Measurements from ENCODE around the gene POMT2. TPM values are rescaled to one million over a fixed set of nuclear protein-coding genes. Genes with fewer than 3 reads are reported as not detected.

POMT2 gene
- total RNA-seq, 1 donor from 2014 or later: 34.7 TPM

DNA sequence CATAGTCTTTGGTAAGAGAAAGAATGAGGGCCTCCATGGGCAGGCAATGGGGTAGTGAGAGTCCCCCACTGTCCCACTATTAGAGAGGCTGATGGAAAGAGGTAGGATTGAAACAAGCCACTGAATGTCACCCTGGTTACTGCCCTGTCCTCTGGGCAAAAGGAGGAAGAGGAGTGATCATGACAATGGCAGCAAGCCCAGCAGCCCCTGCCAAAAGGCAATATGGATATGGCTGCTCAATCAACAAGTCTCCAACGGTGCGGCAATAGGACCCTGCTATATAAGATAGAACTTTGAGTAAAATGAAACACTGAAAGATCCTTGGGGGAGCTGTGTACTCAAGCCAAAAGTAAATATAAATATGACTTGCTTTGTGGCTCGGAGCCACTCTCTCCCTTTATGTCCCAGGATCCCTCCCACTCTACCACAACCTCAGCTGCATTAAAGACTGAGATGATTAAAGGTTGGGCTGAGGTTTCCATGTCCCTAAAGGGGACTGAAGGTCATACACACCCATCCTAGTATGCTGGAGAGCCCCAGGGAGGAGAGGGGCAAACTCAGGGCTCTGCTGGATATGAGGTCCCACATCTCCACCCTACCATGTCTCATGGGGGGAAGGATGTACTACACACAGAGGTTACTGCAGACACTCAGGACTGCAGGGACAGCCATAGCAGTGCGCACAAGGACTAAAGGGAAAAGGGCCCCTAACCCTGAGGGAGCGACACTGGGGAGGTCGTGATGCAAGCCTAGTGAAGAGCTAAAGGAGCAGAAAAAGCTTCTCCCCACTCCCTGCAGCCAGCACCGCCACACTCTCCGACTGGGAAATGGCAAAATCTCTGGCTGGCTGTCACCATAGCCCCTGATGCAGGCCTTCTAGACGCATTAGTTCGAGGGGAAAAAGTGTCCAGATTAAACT, 5.9 kb downstream of the POMT2 start:
- no peaks in the 10 kb centered on the region for H3K27me3 Mint-ChIP-seq (ENCODE audit: low read depth)
- H3K9me3 Mint-ChIP-seq (ENCODE audit: low read depth): no peaks in the 10 kb centered on the region
- H3K4me3 Mint-ChIP-seq (ENCODE audit: unreplicated experiment): no peak overlapping the region
- no peak for DNase-seq (ENCODE audit: low spot score)
- H3K27ac Mint-ChIP-seq (ENCODE audit: unreplicated experiment): peak overlapping the region; percentile 66
- TF ChIP-seq, protein P1, sequence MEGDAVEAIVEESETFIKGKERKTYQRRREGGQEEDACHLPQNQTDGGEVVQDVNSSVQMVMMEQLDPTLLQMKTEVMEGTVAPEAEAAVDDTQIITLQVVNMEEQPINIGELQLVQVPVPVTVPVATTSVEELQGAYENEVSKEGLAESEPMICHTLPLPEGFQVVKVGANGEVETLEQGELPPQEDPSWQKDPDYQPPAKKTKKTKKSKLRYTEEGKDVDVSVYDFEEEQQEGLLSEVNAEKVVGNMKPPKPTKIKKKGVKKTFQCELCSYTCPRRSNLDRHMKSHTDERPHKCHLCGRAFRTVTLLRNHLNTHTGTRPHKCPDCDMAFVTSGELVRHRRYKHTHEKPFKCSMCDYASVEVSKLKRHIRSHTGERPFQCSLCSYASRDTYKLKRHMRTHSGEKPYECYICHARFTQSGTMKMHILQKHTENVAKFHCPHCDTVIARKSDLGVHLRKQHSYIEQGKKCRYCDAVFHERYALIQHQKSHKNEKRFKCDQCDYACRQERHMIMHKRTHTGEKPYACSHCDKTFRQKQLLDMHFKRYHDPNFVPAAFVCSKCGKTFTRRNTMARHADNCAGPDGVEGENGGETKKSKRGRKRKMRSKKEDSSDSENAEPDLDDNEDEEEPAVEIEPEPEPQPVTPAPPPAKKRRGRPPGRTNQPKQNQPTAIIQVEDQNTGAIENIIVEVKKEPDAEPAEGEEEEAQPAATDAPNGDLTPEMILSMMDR (IDR thresholded peaks at IDR 0.05): no peak
- H3K36me3 Mint-ChIP-seq (ENCODE audit: low read depth): no peaks in the 10 kb centered on the region
- H3K4me1 Mint-ChIP-seq (ENCODE audit: low read depth): peaks cover 54% of the 10 kb centered on the region

DNA sequence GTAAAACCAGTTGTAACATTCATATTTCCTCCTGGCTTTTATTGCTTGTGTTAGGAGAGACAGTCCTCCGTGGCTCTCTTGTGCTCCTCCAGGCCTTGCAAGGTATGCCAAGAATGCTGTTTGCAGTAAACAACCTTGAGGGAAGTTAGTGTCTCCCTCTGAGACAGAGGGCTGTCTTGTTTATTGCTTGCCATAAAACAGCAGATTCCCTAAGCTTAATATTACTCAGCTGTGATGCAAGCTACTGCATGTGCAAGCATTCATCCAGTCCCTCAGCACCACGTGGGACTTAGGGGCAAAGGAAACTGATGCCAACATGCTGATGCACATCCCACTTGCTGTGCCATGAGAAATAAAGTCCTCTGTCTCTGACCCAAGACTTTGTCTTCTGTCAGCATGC, 6.6 kb downstream of the POMT2 start:
- Mint-ChIP-seq H3K27ac (ENCODE audit: unreplicated experiment) (peak overlapping the region; percentile 79), H3K36me3 (ENCODE audit: low read depth) (no peaks in the 10 kb centered on the region), H3K4me1 (ENCODE audit: low read depth) (peaks cover 49% of the 10 kb centered on the region), H3K9me3 (ENCODE audit: low read depth) (no peaks in the 10 kb centered on the region), H3K27me3 (ENCODE audit: low read depth) (no peaks in the 10 kb centered on the region), H3K4me3 (ENCODE audit: unreplicated experiment) (no peak overlapping the region)
- DNase-seq (ENCODE audit: low spot score): no peak
- TF ChIP-seq, protein P1 (IDR thresholded peaks at IDR 0.05): no peak

DNA sequence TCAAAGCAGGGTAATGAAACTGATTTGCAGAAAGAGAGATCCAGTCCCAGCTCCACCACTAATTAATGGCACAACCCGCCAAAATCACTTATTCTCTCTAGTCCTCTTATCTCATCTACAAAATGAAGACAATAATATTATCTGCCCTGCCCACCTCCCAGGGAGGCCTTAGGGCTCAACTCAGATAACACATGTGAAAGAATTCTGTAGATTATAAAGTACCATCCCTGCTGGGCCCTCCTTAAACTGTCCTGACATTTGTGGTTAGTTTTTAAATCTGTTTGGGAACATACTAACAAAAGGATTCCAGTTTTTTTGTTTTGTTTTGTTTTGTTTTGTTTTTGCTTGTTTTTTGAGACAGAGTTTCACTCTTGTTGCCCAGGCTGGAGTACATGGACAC, 7.3 kb downstream of the POMT2 start:
- Mint-ChIP-seq H3K27me3 (ENCODE audit: low read depth) (no peaks in the 10 kb centered on the region), H3K4me3 (ENCODE audit: unreplicated experiment) (no peak overlapping the region)

DNA sequence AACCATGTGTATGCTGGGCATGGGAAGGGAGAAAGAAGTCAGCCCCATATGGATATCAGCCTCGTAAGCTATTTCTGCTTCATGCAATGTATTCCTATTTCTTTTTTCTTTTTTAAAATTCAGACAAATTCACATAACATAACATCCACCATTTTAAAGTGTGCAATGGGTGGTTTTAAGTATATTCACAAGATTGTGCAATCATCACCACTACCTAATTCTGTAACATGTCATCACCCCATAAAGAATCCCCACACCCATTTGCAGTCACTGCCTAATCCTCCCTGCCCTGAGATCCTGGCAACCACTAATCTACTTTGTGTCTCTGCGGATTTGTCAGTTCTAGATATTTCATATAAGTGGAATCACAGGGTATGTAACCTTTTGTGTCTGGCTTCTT, 9.5 kb downstream of the POMT2 start:
- no peaks in the 10 kb centered on the region for H3K36me3 Mint-ChIP-seq (ENCODE audit: low read depth)

More for the DNA sequence above, 7.3 kb downstream of the POMT2 start:
- H3K36me3 Mint-ChIP-seq (ENCODE audit: low read depth): no peaks in the 10 kb centered on the region
- TF ChIP-seq, protein P1 (IDR thresholded peaks at IDR 0.05): no peak
- no peaks in the 10 kb centered on the region for H3K9me3 Mint-ChIP-seq (ENCODE audit: low read depth)
- DNase-seq (ENCODE audit: low spot score): no peak
- peak overlapping the region; percentile 79 for H3K27ac Mint-ChIP-seq (ENCODE audit: unreplicated experiment)
- peaks cover 54% of the 10 kb centered on the region for H3K4me1 Mint-ChIP-seq (ENCODE audit: low read depth)

GRCh38 chr14:77310026-77310425, 10.7 kb downstream of the POMT2 start:
- no peak overlapping the region for H3K27ac Mint-ChIP-seq (ENCODE audit: unreplicated experiment)
- H3K4me1 Mint-ChIP-seq (ENCODE audit: low read depth): peaks cover 61% of the 10 kb centered on the region
- H3K4me3 Mint-ChIP-seq (ENCODE audit: unreplicated experiment): no peak overlapping the region
- H3K36me3 Mint-ChIP-seq (ENCODE audit: low read depth): no peaks in the 10 kb centered on the region
- TF ChIP-seq, protein P1 (IDR thresholded peaks at IDR 0.05): no peak
- no peak for DNase-seq (ENCODE audit: low spot score)
- no peaks in the 10 kb centered on the region for H3K9me3 Mint-ChIP-seq (ENCODE audit: low read depth)
- no peaks in the 10 kb centered on the region for H3K27me3 Mint-ChIP-seq (ENCODE audit: low read depth)

More for the DNA sequence above, 9.5 kb downstream of the POMT2 start:
- Mint-ChIP-seq H3K27ac (ENCODE audit: unreplicated experiment) (no peak overlapping the region), H3K27me3 (ENCODE audit: low read depth) (no peaks in the 10 kb centered on the region), H3K4me1 (ENCODE audit: low read depth) (peaks cover 60% of the 10 kb centered on the region), H3K9me3 (ENCODE audit: low read depth) (no peaks in the 10 kb centered on the region), H3K4me3 (ENCODE audit: unreplicated experiment) (no peak overlapping the region)
- DNase-seq (ENCODE audit: low spot score): no peak
- TF ChIP-seq, protein P1 (IDR thresholded peaks at IDR 0.05): no peak

All from chondrocyte (in vitro differentiated cells).